COLO829 (cell line): Measurements from ENCODE around the gene MEIOSIN.

Source experiments
- DNase-seq: peaks from one replicate; pipeline ENCODE4 v3.0.0; 2012; ENCODE audit warnings: low spot score

The MEIOSIN gene

DNA sequence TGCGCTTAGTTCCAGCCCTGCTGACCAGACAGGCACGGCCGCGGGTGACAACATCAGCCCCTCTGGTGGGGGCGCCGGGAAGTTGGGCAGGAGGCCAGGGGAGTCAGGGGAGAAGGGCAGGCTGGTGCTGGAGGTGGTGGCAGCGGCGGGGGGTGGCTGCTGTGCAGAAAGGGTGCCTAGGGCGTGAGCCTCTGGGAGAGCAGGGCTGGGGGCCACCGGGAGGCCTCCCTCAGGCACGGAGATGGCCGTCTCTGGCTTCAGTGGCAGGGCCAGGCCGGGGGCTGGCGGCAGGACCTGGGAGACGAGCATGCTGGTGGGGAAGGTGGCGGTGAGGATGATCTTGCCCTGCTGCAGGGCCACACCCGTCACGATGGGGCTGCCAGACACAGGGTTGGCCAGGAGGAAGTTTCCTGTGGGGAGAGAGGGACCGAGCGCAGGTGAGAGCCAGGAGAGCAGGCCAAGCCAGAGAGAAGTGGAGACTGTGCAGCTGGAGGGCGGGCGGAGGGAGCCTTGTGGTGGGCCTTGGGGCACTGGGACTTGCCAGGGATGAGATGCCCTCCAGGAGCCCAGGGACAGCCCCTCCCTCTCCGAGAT lies 32.6 kb downstream of the MEIOSIN start:
- DNase-seq: no peak

DNA sequence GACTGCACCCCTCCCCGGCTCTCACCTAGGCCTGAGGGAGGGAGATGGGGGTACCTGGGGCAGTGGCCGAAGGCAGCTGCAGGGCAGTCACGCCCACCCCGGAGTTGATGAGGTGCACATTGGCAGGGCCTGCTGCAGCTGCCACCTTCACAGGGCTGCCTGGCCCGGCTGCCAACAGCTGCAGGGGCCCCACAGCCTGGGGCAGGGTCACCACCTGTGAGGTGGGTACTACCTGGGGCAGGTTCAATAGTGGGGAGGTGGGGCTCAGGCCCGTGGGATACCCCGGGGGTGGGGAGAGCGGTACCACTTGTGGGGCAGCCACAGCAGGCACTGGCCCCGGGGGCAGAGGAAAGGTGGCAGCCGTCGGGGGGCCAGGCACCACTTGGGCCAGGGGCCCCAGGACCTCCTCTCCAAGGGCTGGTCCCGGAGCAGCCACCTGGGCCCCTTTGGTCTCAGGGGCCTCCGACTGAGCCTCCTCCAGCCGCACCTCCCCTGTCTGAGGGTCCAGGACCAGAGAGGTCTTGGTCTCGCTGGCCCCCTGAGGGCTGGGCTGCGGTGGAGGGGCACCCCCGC lies 33.1 kb downstream of the MEIOSIN start:
- DNase-seq: no peak

DNA sequence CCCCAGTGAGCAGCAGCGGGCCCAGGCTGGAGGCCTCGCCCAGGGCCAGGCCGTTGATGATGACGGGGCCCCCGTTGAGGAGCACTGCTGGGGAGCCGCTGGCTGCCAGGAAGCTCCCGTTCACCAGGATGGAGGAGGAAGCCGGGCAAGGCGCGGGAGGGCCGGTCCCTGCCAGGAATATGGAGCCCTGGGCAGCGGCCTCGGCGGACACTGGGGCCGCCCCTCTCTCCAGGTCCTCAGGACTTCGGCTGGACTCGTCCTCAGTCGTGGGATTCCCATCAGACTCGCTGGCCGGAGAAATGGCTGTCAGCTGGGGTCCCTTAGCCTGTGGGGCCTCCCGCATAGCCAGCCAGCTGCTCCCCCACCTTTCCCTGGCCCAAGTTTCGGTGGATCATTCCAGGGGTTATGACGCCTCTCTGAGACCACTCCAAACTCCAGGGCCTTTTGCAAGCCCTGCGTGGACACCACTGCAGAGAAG lies 33.7 kb downstream of the MEIOSIN start:
- DNase-seq: no peak

DNA sequence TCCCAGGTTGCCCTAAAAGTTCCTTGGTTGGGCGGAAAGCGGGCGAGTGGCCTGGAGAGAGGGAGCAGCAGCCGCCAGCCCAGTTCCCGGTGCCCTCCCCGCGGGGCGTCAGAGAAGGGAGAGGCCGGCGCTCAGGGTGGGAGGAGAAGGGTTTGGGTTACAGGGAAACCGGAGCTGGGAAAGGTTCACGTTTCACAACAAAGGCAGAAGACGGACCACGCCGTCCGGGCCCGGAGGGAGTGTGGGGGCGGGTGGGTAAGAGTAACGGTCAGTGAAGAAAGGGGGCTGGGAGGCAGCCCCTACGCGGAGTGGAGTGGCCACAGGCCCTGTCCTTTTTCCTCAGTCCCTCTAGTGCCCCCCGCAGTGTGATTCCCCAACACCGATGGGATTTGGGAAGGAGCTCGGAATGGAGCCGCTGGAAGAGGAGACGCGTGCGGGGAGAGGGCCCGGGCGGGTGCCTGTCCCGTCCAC lies 34.2 kb downstream of the MEIOSIN start:
- no peak for DNase-seq

DNA sequence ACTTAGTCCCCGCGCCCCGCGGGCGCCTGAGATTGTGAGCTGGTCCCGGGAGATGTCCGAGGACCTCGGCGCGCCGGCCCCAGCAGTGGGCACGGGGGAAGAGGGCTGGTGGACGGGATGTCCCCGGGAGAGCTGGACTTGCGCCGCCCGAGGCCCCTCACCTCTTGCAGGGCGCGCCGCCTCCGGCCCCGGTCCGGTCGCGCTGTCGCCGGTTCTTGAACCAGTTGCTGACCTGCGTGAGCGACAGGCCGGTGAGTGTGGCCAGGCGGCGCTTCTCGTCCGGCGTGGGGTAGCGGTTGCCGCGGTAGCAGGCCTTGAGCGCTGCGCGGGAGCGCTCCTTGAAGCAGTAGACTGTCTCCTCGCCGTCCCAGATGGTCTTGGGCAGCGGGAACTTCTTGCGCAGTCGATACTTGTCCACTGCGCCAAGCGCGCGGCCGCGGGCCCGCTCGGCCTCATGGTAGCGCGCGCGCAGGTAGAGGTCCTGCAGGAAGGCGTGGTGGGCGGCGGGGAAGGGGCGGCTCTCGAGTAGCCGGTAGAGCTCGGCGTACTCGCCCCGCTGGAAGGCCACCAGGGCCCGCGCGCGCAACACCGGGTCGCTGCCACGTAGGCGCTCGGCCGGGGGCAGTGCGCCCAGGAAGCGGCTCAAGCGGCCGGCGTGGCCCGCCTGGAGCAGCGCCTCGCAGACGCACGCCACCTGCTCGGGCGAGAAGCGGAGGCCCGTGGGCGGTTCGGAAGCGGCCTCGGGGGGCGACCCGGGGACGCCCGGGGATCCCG lies 34.8 kb downstream of the MEIOSIN start:
- DNase-seq: no peak

DNA sequence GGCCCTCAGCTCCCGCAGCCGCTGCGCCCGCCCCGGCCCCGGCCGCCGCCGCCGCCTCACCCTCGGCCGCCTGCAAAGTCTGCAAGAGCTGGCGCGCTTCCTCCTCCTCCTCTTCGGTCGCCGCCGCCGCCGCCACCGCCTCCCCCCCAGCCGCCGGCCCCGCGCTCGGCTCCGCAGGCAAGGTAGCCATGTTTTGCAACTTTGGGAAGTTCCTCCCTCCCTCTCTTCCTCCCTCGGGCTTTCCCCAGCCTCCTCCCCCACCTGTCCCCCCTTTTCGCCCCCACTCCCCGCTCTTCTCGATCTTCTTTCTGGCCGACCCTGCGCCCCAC lies 35.4 kb downstream of the MEIOSIN start:
- no peak for DNase-seq

DNA sequence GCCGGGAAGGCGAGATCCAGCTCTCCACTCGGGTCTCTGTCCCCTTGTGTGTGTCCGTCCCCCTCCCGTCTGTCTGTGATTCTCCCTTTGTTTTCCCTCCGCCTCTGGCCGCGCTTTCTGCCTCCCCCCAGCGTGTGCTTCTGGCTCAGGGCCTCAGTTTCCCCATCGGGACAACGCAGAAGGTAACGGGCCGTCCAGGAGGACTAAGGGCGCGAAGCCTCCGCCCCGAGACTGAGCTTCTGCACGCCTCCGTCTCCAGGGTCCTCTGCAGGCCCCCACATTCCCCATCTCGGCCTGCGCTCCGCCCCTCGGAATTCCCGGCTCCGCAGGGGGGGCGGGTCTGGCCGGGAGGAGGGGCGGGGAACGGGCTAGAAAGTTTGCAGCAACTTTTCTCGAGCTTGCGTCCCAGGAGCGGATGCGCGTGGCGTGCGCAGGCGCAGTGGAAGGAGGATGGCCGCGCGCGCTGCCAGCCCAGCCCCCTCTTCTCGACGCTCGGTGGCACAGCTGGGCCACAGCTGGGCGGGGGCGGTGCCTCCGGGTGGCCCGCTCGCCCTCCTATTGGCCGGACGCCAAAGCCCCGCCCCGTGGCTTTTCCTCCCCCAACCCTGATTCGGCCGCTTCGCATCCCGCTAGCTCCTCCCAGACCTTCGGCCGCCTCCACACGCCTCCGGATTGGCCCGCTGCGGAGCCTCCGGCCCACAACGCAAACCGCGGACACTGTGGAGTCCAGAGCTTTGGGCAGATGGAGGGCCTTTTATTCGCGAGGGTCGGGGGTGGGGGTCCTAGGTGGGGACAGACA lies 35.9 kb downstream of the MEIOSIN start, which contains the start of gene SIX5:
Gene SIX5 (minus strand): TSS at position 269 of the 799 bp plus-strand sequence. CDS start 408 bp downstream, outside the sequence.
- DNase-seq: peak; percentile 99

DNA sequence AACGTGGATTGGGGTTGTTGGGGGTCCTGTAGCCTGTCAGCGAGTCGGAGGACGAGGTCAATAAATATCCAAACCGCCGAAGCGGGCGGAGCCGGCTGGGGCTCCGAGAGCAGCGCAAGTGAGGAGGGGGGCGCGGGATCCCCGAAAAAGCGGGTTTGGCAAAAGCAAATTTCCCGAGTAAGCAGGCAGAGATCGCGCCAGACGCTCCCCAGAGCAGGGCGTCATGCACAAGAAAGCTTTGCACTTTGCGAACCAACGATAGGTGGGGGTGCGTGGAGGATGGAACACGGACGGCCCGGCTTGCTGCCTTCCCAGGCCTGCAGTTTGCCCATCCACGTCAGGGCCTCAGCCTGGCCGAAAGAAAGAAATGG lies 36.6 kb downstream of the MEIOSIN start:
- DNase-seq: no peak

DNA sequence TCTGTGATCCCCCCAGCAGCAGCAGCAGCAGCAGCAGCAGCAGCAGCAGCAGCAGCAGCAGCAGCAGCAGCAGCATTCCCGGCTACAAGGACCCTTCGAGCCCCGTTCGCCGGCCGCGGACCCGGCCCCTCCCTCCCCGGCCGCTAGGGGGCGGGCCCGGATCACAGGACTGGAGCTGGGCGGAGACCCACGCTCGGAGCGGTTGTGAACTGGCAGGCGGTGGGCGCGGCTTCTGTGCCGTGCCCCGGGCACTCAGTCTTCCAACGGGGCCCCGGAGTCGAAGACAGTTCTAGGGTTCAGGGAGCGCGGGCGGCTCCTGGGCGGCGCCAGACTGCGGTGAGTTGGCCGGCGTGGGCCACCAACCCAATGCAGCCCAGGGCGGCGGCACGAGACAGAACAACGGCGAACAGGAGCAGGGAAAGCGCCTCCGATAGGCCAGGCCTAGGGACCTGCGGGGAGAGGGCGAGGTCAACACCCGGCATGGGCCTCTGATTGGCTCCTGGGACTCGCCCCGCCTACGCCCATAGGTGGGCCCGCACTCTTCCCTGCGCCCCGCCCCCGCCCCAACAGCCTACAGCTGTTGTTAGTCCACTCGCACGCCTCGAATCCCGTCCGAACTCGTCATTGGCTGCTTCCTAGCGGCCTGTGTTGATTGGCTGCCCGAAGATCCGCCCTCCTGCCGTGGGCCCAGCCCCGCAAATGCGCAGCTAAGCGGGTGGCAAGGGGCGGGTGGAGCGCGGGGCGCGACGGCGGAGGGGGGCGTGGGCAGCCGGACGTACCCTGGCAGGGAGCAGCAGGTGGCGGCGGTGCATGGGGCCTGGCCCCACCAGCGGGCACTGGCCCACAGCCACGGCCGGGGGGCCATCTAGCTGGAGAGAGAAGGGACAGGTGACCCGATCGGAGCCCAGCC lies 37.2 kb downstream of the MEIOSIN start:
- peak; percentile 96 for DNase-seq

DNA sequence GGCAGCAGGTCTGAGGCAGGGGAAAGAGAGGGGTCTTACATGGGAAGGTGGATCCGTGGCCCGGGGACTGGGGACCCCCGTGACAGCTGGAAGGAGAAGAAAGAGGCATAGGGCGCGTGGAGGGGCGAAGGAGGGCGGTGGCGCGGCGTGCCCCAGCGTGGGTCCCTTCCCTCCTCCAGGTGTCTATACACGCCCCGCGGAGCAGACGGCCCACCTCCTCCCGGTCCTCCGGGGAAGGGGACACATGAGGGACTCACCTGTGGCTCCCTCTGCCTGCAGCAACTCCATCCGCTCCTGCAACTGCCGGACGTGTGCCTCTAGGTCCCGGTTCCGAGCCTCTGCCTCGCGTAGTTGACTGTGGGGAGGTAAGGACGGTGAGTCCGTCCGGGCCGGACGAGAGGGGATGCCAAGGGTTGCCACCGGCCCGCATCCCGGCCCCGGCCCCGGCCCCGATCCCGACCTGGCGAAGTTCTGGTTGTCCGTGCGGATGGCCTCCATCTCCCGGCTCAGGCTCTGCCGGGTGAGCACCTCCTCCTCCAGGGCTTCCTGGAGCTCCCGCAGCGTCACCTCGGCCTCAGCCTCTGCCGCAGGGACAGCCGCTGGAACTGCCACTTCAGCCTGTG lies 38.2 kb downstream of the MEIOSIN start:
- no peak for DNase-seq

DNA sequence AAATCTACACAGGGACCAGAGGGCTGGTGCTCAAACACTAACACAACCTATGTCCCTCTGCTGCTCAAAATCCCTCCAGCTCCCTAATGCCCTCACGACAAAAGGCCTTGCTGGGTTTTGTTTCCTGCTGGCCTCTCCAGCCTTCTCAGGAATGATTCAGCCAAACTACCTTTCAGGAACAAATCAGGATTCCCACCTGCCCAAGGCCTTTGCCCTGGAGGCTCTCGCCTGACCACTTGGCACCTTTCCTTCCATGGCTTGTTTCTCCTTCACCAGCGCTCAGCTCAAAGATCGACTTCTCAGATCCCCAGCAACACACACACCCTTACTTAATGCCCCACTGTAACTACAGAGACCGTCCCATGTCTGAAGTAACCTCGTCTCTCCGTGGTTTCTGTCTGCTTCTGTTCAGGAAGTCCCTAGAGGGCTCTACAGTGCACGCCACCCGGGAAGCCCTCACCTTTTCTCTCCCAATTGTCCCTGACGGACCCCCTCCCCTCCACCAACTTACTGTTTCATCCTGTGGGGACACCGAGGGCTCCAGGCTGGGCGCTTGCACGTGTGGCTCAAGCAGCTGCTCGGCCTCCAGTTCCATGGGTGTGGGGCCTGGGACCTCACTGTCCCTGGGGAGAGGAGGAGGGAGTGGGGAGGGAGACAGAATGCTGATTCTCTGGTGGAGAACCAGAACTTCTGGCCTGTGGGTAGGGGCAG lies 39.0 kb downstream of the MEIOSIN start:
- DNase-seq: no peak

DNA sequence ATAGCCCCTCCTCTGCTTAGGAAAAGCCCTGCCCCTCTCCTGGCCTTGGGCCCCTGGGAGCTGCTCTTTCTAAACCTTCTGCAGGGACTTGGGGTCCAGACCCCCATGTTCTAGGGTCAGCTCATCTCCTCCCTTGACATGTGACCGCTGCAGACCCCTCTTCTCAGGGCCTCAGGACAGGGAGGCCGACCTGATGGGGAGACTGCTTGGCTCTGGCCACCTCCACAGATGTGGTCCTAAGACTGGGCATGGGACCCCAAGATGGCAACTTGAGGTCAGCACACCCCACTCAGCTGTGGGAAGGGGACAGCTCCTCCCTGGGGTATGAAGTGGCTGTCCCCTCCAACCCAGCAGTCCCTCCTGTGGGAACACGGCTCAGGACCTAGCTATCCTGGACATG lies 39.7 kb downstream of the MEIOSIN start:
- DNase-seq: no peak

DNA sequence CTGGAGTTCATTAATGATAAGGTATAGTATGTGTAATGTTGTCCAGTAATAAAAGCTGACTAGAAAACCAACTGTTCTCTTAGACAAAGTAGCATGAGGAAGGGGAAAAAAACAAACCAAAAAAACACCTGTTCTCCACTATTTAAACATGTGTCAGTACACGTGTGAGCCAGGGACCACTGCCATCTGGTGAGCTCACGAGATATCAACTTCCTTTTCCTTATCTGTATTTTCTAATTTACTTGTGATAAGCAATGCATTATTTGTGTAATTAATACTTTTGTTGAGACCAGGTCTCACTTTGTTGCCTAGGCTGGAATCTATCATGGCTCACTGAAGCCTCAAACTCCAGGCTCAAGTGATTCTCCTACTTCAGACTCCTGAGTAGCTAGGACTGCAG lies 40.1 kb downstream of the MEIOSIN start:
- DNase-seq: no peak

DNA sequence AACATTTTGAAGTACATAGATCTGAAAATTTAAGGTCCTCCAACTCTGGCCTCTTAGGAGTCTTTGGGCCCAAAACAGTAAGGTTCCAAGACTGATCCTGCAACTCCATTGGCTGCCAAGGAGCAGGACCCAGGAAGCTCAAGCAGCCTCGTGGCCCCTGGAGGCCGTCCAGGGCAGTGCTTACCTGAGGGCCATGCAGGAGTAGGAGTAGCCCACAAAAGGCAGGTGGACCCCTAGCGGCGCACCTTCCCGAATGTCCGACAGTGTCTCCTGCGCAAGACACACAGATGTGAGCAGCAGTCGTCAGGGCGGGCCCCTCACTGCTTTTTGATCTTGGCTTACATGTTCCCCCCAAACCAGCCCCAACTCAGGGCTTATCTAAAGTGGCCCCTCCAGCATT lies 41.5 kb downstream of the MEIOSIN start:
- DNase-seq: no peak

DNA sequence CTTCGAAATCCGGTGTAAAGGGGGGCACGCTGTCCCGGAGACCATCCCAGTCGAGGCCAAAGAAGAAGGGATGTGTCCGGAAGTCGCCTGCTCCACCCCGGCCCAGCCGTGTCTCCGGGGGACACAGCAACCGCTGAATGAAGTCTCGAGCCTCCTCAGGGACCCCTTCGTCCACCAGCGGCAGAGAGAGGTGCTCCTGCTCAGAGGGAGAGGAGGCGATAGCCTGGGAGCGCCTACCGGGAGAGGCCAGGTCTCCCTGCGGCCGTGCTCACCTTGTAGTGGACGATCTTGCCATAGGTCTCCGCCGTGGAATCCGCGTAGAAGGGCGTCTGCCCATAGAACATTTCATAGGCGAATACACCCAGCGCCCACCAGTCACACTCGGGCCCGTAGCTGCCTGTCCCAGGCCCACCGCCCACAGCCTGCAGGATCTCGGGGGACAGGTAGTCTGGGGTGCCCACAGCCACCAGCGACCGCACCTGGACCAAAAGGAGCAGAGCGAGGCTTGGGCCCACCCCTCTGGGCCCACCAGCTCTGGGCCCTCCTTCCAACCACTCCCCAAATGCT lies 44.2 kb downstream of the MEIOSIN start:
- no peak for DNase-seq

DNA sequence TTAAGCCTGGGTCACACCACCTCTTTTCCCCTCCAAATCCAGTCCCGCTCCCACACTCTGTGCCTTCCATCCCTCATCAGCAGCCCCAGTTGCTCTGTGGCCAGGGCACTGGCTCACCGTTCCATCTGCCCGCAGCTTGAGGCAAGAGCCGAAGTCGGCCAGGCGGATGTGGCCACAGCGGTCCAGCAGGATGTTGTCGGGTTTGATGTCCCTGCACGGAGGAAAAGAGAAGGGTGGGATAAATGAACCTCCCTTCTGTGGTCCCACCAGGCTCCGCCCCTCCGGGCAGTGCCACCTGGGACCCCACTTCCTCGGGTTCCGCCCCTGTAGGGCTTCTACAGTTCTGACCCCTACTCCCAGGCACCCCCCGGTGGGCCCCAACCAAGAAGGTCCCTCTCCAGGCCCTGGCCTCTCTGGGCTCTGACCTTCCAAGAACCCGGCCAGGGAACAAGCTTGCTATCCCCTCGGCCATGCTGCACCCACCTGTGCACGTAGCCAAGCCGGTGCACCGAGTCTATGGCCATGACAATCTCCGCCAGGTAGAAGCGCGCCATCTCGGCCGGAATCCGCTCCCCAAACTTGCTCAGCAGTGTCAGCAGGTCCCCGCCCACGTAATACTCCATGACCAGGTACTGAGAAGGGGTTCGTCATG lies 44.9 kb downstream of the MEIOSIN start:
- DNase-seq: no peak

DNA sequence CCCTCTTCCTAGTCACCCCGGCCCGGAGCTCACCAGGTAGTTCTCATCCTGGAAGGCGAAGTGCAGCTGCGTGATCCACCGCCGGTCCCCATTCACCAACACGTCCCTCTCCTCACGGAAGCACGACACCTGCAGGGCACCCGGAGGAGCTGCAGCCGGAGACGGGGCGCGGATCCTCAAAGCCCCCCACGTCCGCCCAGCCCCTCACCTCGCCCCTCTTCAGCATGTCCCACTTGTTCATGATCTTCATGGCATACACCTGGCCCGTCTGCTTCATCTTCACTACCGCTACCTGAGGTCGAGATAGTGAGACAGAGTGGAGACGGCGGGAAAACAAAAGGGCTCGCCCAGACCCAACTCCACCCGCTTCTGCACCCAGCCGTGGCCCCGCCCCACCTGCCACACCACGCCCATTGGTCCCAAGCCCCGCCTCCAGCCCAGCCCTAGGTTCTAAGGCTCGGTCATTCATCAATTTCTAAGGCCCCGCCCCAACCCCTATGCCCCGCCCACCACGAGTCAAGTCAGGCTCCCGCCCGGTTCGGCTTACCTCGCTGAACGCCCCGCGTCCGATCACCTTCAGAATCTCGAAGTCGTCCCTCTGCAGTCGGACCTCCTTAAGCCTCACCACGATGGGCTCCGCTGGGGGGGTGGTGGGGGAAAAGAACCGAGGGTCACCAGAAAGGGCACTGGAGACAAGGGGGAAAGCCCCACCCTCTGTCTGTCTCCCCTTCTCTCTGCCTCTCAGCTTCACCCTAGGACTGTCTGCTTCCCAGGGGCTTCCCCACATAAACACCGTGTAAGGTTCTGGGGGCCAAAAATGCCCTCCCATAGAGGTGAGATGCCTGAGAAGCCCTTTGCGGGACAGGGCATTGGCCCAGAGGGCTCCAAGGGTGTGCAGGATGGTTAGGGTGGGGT lies 46.2 kb downstream of the MEIOSIN start:
- DNase-seq: peak; percentile 90

DNA sequence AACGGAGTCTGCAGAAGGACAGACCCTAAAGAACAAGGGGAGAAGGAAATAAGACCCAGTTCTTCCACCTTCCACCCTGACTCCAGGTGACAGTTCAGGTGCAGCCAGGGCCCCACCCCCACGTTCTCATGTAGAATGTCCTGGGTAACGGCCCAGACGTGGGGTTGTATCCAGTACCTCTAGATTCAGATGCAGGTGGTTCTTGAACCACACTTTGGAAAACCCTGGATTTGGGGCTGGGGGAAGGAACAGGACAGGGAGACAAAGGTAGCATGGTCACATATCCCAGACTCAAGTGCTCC lies 46.9 kb downstream of the MEIOSIN start:
- no peak for DNase-seq
